NB4 (cell line): ENCODE measurements around the gene TIPARP.

ENCODE experiments used
- DNase-seq: peaks from one replicate; pipeline ENCODE4 v3.0.0; 2010; ENCODE audit warnings: low read depth
- H3K4me3 ChIP-seq: one replicate; pipeline ENCODE4 v1.5.1; 2011; ENCODE audit warnings: mild to moderate bottlenecking, low read depth, low read length, moderate library complexity
- MYC ChIP-seq: IDR thresholded peaks from 2 replicates; pipeline ENCODE4 v1.6.1; 2011; ENCODE audit warnings: low read depth, low read length
- POLR2A ChIP-seq: IDR thresholded peaks from 2 replicates; pipeline ENCODE4 v1.6.1; 2011; ENCODE audit warnings: mild to moderate bottlenecking; ENCODE audit not compliant: insufficient read length; ENCODE audit errors: extremely low read depth
- TF ChIP-seq, protein P1 (sequence below): IDR thresholded peaks from 2 replicates; pipeline ENCODE4 v1.6.1; 2011; ENCODE audit warnings: low read depth, low read length
- TF ChIP-seq, protein P2 (sequence below): IDR thresholded peaks from one replicate; pipeline ENCODE4 v1.5.1; 2012; ENCODE audit warnings: low read depth, low read length

TIPARP gene, protein sequence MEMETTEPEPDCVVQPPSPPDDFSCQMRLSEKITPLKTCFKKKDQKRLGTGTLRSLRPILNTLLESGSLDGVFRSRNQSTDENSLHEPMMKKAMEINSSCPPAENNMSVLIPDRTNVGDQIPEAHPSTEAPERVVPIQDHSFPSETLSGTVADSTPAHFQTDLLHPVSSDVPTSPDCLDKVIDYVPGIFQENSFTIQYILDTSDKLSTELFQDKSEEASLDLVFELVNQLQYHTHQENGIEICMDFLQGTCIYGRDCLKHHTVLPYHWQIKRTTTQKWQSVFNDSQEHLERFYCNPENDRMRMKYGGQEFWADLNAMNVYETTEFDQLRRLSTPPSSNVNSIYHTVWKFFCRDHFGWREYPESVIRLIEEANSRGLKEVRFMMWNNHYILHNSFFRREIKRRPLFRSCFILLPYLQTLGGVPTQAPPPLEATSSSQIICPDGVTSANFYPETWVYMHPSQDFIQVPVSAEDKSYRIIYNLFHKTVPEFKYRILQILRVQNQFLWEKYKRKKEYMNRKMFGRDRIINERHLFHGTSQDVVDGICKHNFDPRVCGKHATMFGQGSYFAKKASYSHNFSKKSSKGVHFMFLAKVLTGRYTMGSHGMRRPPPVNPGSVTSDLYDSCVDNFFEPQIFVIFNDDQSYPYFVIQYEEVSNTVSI

DNA sequence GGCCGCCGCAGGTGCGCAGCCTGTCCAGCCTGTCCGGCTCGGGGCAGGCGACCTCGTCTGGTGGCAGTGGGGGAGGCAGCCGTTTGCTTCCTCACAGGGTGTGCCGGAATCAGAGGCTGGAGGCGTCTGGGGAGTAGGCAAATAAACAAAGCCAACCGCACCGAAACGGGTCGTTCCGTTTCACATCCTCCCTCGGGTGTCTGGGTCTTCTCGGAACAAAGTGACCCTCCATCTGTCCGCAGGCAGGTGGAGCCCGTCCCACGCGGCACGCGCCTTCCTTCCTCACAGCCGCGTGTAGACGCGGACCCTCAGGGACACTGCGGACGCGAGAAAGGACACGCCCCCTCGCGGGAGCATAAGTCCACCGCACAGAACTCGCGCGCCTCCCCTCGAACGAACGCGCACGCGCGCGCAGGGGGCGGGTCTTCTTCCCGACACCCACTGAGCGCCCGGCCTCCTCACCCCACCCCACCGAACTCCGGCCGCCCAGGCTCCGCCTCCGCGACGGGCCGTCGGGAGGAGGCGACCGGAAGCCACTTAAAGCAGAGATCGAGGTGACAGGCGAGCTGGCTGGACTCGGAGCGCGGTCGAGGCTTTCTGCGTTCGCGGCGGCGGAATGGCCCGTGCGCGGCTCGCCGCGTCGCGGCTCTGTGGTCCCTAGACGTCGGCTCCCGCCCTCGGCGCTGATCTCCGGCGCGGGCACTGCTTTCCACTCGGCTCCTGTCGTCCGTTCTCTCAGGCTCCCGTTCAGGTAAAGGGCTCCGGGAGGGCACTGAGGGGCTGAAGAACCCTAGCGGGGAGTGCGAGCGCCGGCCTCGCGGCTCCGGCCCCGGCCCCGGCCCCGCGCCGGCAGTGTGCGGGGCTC lies at the start of gene TIPARP:
TIPARP (plus strand) TSS at position 545 of the 865 bp plus-strand sequence. CDS start 3,108 bp downstream, outside the sequence.
- peak; percentile 97 for DNase-seq
- peak within 1 kb of the TSS; percentile 77 for H3K4me3 ChIP-seq
- TF ChIP-seq POLR2A (peak; percentile 90), MYC (no peak)
- TF ChIP-seq, protein P1, sequence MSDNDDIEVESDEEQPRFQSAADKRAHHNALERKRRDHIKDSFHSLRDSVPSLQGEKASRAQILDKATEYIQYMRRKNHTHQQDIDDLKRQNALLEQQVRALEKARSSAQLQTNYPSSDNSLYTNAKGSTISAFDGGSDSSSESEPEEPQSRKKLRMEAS = peak; percentile 67
- TF ChIP-seq, protein P2, sequence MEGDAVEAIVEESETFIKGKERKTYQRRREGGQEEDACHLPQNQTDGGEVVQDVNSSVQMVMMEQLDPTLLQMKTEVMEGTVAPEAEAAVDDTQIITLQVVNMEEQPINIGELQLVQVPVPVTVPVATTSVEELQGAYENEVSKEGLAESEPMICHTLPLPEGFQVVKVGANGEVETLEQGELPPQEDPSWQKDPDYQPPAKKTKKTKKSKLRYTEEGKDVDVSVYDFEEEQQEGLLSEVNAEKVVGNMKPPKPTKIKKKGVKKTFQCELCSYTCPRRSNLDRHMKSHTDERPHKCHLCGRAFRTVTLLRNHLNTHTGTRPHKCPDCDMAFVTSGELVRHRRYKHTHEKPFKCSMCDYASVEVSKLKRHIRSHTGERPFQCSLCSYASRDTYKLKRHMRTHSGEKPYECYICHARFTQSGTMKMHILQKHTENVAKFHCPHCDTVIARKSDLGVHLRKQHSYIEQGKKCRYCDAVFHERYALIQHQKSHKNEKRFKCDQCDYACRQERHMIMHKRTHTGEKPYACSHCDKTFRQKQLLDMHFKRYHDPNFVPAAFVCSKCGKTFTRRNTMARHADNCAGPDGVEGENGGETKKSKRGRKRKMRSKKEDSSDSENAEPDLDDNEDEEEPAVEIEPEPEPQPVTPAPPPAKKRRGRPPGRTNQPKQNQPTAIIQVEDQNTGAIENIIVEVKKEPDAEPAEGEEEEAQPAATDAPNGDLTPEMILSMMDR = peak; percentile 41

DNA sequence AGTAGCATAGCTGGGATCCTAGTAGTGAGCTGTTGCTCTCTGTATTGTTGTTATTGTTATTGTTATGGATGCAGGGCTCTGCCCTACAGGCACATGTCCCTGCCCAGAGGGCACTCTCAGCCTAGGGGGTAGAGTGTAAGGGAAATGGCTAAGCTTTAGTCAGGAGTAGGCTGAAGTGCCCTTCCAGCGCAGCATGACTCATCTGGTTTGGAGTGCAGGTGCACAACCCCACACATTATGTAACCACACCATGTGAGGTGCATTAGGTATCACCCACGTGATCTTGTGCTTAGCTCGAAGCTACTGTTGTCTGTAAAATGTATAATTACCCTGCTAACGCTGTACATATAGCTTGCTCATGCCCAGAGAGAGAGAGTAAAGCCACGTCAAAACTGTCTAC lies 48.3 kb upstream of the TIPARP start:
- DNase-seq = no peak
- no peak overlapping the region for H3K4me3 ChIP-seq
- TF ChIP-seq, protein P2 = no peak
- TF ChIP-seq, protein P1 = no peak
- TF ChIP-seq MYC (no peak), POLR2A (no peak)

DNA sequence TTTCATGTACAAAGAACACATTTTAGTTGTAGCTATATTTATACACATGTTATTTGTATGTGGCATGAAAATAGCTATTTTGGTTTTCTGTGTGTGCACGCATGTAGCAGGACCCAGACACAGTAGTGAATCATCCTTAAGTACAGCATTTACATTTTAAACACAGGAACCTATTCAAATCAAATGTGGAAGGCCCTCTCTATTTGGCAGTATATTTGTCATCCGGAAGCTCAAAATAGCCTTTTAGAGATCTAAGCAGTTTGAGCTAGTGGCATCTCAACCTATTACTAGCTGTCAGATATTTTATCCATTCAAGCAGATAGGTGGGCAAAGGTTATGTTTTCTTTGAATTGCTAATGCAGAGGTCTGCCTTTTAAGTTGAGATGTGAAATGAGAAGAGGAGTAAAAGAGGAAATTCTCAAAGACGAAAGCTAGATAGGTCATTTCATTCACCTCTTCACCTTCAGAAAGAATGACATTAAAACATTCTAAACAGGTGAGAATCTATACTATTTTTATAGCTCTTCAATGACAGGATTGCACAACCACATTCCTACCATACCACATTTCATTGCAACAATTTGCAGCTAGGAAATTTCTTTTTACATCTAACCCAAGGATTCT lies 46.3 kb upstream of the TIPARP start:
- TF ChIP-seq POLR2A (no peak), MYC (no peak)
- TF ChIP-seq, protein P2 = no peak
- TF ChIP-seq, protein P1 = no peak
- DNase-seq = no peak
- no peak overlapping the region for H3K4me3 ChIP-seq

DNA sequence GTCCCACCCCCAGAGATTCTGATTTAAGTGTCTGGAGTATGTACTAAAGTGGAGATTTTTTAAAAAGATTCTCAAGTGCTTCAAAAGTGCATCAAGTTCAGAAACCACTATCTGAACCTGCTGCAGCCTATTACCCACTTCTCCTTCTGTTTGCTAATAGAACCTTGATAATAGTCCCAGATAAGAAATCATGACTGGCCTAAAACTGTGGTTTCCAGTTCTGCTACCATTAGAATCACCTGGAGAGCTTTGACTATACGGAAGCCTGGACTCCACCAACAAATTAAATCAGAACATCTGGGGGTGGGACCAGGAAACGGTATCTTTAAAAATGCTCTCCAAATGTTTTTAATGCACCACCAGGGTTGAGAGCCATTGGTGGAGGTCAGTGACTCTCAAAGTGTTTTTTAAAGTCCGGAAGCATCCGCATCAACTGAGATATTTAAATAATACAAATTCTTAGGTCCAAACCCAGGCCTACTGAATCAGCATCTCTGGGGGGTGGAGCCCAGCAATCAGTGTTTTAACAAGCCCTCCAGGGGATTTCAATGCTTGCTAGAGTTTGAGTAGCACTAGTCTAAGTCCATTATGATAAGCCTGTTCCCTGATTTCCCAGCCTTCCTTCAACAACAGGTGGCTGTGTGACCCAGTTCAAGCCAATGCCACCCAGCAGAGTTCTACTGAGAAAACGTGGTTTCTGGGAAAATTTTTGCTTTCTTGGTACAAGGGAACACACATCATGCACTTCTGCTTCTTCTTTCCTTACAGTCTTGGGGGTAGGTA lies 45.4 kb upstream of the TIPARP start:
- no peak for TF ChIP-seq POLR2A
- TF ChIP-seq MYC = no peak
- TF ChIP-seq, protein P2 = no peak
- TF ChIP-seq, protein P1 = no peak
- H3K4me3 ChIP-seq = no peak overlapping the region
- no peak for DNase-seq
